HG03196 (cell line): ENCODE results near the gene P2RY2.
"Not testable (repeated sequence)": the region's sequence is repeated elsewhere in the genome, so short reads cannot be mapped to it uniquely, and the experiment has no call there.

Source experiments
- ATAC-seq: cut with Tn5 transposase; IDR thresholded peaks from one replicate; pipeline ENCODE4 v1.9.1; 2021; ENCODE audit not compliant: unreplicated experiment

The P2RY2 gene

DNA sequence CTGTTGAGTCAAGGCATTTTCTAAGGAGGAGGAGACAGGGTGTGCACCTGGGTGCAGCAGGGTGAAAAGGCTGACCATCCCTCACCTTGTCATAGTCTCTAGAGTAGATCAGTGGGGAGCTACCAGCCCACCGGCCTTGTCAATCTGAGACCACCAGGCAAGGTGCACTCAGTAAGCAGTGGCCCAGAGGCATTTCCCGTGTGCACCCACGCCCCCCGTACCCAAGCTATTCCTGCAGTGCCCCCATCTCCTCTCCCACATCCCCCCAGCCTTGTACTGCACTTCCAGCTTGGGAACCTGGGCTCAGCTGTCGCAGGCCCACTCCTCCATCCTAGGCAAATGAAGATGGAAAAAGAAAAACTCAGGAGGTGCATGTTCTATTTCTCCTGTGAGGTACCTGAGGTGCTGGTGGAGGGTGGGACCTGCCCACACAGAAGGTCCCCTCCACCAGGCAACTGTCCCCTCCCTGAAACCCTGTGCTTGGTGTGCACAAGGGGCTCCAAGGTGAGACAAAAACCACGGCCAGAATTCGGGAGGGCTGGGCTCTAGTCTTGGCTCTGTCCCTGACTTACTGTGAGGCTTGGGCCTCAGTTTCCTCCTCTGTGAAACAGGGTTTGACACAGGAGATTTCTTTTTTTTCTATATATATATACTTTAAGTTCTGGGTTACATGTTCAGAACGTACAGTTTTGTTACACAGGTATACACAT, 8.4 kb downstream of the P2RY2 start:
- ATAC-seq = no peak

DNA sequence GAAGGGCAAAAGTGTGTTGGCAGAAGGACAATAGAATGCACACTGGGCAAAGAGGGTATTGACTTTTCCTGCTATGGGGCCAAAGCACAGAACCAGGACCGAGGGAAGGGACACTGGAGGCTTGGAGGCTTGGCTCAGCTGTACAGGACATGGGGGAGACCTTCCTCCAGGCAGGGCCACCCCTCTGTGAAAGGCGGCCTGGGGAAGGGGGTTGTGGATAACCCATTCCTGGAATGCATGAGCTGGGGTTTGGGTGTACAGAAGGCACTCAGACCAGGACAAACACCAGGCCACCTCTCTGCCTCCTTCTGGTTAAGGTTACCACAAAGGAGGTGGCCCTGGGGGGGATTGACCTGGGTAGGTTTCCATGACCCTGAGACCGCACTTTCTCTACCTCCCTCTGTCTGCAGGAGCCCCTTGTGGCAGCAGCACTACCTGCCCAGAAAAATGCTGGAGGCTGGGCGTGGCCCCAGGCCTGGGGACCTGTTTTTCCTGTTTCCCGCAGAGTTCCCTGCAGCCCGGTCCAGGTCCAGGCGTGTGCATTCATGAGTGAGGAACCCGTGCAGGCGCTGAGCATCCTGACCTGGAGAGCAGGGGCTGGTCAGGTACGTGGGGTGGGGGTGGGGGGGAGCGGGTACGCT, 9.6 kb downstream of the P2RY2 start:
- no peak for ATAC-seq

DNA sequence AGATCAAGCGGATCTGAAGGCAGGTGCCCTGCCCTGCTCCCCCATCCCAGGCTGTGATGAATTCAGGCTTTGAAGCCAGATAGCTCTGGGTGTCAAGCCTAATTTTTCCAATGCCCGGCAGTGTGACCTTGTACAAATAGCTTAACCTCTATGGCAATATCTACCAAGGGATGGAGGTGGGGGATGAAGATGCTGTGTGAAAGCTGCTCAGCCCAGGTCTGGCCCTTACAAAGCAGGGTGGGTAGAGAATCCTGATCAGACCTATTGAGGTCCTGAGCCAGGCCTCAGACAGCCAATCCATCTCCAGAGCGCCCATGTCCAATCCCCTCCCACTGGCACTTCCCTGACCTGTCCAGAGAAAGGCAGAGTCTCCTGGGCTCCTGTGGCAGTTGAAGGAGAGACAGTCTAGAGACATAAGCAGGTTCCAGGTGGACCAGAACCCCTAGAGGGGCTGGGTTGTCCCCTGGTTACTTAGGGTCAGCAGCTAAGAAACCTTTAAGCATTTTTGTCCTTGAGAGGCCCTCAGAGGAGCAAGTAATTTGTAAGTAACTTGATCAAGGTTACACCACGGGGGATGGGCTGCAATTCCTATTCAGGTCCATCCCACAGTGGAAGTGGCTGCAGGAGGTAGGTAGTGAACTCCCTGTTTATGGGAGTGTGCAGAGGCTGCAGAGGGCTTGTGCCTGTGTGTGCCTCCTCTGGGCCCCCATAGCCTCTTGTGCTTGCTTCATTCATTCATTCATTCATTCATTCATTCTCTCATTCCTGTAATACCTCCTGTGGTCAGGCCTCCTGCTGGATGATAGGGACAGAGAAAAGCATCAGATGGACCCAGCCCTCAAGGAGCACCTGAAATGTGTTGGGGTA, 10.4 kb downstream of the P2RY2 start:
- ATAC-seq = no peak

DNA sequence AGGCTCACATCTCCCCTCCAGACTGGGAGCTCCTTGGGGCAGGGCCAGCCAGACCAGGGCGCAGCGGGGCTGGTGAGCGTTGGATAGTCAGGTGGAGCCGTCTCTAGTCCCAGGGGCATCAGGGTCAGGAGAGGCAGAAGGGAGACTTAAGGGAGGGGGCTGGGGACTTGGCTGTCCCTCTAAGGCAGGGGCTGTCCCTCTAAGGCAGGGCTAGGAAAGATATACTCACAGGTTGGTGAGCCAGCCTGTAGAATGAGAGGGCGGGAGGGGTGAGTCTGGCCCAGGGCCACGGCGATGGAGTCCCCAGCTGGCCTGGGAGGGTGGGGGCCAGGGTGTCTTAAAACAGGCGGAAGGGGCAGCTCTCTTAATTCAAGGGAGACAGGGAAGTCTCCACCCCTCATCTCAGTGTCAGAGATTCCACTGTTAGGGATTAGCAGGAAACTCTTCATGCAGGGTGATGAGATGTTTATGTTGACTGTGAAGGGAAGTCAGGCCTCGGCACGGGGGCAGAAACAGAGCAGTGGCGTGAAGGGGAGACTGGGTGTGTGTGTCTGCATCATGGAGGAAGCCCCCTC, 11.3 kb downstream of the P2RY2 start:
- ATAC-seq = no peak

DNA sequence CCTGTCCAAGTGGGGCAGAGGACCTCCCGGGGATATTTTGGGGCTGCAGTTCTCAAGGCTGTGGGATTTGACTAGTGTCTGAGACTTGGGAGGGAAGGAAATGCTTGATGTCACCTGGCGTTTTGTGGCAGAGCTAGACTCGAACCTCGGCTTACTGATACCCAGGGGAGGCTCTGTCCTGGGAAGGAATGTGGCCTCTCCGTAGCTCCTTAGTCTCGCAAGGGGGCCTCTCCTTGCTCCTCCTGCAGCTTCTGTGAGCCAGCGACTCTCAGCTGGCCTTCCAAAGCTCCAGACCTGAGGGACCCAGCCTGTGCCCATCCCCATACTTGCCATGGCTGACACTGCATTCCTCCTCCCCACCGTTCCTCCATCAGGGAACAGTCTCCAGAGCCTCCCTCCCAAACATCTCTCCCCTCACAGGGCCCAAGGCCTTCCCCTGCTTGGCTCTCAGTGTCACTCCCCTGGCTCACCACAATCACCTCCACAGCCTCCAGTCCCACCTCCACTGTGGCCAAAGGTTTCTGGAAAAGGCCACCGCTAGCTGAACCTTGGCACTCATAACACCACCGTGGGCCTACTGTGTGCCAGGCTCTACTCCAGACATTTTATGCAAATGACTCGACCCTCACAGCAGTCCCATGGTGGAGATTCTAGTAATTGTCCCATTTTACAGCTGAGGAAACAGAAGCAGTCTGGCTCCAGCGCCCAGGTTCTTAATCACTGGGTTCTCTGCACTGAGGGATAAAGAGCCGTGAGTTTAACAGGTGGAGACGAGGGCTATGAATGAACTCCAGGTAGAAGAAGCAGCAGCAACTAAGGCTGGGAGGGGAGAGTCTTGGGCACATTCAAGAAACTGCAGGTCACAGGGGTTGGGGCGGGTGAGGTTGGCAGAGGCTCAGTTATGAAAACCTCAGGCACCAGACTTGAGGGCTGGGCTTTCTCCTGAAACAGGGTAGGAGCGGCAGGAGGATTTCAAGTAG, 12.1 kb downstream of the P2RY2 start:
- ATAC-seq = no peak

DNA sequence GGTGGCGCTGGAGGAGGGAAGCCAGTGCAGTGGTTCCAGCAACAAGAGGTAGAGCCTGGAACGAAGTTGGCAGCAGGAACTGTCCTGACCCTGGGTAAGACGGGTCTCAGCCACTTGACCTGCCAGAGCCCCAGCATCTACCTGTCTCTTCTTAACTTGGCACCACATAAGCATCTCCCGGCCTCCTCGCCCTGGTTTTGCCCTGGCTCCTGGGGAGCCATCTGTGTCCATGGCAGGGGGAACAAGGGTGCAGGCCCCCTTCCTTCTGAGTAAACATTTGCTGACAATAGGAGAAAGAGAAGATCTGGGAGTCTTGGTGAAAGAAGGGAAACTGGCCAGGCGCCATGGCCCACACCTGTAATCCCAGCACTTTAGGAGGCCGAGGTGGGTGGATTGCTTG, 12.8 kb downstream of the P2RY2 start:
- ATAC-seq = no peak

DNA sequence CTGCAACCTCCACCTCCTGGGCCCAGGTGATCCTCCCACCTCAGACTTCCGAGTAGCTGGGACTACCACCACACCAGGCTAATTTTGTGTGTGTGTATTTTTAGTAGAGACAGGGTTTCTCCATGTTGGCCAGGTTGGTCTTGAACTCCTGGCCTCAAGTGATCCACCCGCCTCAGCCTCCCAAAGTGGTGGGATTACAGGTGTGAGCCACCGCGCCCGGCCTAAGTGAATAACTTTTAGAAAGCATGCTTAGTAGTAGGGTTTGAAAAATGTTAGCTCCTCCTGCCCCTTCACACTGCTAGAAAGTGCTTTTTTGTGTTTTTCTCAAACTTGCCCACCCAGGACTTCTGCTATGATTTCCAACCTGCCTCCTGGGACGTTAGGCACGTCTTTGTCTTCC, 14.4 kb downstream of the P2RY2 start:
- not testable (repeated sequence) for ATAC-seq

DNA sequence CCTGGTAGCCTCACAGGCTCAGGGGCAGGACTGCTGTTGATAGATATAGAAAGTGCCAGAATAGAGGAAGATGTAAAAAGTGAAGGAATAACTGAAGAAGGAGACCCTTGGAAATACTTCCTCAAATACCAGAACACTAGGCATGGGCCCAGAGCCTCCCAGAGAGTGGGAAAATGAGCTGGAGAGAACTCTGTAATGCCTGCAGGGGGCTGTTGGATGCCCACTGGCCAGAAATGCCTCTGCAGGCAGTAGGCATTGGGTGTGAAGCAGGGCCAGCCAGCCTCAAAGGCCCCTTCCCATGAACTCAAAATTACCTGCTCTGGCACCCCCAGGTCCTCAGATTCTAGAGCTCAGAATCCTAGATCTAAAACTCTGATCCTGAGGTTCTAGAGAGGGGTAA, 15.1 kb downstream of the P2RY2 start:
- no peak for ATAC-seq

DNA sequence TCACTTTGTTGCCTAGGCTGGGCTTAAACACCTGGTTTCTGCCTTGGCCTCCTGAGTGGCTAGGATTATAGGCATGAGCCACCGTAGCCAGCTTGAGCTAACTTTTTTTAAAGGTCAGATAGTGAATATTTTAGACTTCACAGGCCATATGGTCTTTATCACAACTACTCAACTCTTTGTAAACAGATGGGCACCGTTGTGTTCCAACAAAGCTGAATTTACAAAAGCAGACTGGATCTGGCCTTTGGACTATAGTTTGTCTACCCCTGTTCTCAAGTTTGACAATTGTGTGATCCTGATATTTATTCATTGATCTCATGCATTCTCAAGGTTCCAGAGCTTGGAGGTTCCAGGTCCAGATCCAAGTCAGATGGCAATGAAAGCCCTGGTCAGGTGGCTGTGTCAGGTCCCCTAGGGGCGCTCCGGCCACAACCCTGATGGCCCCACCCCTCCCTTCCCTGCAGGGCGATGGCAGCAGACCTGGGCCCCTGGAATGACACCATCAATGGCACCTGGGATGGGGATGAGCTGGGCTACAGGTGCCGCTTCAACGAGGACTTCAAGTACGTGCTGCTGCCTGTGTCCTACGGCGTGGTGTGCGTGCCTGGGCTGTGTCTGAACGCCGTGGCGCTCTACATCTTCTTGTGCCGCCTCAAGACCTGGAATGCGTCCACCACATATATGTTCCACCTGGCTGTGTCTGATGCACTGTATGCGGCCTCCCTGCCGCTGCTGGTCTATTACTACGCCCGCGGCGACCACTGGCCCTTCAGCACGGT, 15.8 kb downstream of the P2RY2 start:
- no peak for ATAC-seq

DNA sequence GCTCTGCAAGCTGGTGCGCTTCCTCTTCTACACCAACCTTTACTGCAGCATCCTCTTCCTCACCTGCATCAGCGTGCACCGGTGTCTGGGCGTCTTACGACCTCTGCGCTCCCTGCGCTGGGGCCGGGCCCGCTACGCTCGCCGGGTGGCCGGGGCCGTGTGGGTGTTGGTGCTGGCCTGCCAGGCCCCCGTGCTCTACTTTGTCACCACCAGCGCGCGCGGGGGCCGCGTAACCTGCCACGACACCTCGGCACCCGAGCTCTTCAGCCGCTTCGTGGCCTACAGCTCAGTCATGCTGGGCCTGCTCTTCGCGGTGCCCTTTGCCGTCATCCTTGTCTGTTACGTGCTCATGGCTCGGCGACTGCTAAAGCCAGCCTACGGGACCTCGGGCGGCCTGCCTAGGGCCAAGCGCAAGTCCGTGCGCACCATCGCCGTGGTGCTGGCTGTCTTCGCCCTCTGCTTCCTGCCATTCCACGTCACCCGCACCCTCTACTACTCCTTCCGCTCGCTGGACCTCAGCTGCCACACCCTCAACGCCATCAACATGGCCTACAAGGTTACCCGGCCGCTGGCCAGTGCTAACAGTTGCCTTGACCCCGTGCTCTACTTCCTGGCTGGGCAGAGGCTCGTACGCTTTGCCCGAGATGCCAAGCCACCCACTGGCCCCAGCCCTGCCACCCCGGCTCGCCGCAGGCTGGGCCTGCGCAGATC, 16.5 kb downstream of the P2RY2 start:
- no peak for ATAC-seq

DNA sequence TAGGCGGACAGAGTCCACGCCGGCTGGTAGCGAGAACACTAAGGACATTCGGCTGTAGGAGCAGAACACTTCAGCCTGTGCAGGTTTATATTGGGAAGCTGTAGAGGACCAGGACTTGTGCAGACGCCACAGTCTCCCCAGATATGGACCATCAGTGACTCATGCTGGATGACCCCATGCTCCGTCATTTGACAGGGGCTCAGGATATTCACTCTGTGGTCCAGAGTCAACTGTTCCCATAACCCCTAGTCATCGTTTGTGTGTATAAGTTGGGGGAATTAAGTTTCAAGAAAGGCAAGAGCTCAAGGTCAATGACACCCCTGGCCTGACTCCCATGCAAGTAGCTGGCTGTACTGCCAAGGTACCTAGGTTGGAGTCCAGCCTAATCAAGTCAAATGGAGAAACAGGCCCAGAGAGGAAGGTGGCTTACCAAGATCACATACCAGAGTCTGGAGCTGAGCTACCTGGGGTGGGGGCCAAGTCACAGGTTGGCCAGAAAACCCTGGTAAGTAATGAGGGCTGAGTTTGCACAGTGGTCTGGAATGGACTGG, 17.2 kb downstream of the P2RY2 start:
- no peak for ATAC-seq

DNA sequence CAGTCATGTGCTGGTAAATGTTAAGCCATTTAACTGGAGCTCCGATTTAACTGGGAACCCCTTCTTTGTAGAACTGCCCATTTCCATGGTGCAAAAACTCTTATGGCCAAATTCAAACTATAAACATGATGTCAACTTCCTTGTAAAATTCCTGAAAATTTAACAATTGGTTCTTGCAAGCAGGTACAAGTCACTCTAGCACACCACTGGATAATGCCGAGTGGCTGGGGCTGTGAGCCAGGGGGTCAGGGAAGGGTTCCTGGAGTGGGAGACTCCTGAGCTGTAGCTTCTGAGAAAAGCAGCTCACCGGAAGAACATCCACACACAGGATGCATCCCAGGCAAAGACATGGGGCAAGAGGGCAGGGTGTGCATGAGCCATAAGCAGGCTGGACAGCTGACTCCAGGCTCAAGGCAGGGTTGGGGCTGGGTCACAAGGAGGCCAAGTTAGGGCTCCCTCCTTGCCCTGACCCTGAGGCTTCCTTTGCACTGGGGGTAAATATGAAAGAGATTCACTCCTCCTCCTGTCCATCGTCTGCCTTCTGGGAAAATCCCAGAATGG, 18.2 kb downstream of the P2RY2 start:
- no peak for ATAC-seq

DNA sequence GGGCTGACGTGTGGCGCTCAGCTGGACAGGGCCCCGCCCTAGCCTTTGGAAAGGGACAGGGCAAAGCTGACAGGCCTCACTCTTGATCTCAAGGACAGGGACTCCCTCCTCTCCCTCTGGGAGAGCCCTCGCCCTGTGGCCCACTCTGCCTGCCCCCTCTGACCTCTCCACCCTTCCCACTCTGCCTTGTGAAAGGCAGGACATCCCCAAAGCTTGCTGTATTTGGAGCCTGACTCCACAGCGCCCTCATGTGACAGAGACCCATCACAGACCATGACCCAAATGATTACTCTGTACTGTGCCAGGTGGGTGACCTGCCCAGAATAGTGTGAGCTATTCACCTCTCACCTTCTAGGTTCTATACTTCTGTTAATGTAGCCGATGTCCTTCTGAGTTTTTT, 18.8 kb downstream of the P2RY2 start:
- no peak for ATAC-seq

DNA sequence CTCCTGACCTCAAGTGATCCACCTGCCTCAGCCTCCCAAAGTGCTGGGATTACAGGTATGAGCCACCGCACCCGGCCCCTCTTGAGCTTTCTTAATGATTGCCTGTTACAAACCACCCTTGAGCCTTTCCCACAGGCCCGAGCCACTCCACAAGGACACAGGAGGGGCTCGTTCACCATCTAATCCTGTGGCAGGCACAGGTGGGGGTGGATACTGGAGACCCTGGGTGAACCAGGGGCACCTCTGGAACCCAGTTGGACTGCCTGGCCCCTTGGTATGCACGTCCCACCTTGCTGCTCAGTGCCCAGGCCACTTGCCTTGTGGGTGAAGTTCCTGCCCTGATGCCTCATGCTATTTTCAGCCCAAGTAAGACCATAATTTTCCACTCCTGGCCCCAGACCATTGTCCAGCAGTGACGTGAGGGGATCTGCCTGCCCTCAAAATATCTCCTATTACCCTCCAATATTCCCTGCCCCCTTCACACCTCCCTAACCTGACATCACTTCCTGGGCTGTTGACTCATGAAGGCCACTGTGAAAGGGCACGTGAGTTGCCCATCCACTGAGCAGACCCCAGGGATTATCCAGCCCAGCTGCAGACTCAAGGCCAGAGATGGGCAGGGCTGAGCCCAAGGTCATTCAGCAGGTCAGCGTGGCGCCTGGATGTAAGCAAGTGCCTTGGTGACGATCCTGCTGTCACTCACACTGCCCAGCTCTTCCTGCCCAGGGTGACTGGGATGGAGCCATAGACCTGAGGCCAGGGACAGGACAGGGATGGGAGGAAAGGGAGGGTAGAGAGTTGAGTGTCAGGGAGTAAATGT, 19.6 kb downstream of the P2RY2 start:
- ATAC-seq = no peak

DNA sequence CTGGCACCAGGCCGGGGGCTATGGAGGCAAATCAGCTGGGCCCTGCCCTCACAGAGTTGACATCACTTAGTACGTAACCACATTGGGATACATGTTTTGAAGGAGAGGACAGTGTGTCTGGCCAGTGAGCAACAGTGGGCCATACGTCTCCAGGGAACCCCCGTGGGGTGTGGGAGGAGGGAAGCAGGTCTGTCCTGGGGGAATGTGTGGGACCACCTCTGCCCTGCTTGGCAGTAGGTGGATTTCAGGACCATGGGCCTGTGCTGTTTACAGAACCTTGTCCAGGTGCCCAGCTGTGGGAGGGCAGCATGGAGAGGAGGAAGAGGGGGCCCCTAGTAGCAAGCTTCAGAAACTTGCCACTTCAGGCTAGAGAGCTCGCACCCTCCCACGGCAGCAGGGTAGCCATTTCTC, 21.0 kb downstream of the P2RY2 start:
- no peak for ATAC-seq

DNA sequence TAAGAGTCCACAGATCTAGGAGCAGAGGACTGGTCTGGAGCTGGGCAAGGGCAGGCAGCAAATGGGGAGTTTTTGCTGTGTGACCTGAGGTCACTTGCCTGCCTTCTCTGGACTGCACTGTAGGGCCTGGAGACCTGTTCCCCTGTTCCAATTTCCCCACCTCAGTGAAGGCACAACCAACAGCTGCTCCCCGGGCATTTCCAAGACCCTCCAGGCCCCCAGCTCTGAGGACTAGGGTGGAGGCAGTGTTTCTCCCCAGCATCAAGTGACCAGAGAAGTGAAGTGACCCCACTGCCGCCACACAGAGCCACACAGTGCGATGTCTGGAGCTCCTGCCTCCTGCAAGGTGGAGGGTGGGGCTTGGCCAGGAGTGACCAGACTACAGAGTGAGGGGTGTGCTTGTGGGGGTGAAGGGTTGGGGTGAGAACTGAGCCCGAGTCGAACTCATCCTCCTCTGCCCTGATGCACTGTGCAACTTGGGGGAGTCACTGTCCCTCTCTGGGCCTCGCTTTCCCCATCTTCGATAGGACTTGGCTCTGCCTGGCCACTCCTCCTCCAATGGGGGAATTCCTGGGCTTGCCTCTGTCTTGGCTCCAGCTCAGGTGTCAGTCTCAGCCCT, 21.6 kb downstream of the P2RY2 start:
- ATAC-seq = no peak

DNA sequence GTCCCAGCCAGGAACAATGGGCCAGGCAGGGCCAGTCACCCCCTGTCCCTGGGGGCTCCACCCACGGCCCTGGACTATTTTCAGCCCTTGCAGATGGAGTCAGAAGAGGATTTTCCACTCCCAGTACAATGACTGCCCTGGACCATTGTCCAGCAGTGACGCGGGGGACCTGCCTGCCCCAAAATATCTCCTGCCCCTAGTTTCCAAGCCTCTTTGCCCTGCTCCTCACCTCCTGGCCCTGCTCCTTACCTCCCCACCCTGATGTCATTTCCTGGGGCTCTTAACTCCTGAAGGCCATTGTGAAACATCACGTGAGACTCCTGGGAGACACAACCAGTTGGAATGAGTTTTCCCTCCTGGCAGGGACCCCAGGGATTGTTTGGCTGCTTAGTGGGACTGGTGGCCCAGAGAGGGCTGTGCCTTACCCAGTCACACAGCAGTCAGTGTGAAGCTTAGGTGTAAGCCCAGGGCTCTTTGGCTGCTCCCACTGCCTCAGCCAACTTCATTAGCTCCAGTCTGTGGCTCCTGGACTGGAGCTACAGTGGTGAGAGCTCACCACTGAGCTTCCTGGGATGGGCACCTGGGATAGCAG, 22.2 kb downstream of the P2RY2 start:
- no peak for ATAC-seq
